Adrenal gland (tissue), 12 donors: Measurements from ENCODE around the gene PIK3C2B. TPM values are rescaled to one million over a fixed set of nuclear protein-coding genes. Genes with fewer than 3 reads are reported as not detected.

Source experiments
- DNase-seq, 7 donors: peaks; one replicate each; pipeline ENCODE4 v3.0.0-alpha.2; 2019 to 2020
- H3K27ac ChIP-seq, 5 donors: fragments of 200-600 bp; sonication (generic) in 4 of 5; 1 replicate in 3 of 5; 2 replicates in 2 of 5; pipeline versions ENCODE4 v1.5.1 to v1.8.0; 2016 to 2020; ENCODE audit warnings: mild to moderate bottlenecking in 1 of 5
- H3K27me3 ChIP-seq: fragments of 200-600 bp; 2 replicates; pipeline ENCODE4 v1.8.0; 2021
- H3K36me3 ChIP-seq, 2 donors: fragments of 200-600 bp; replicated peaks in 1 of 2; 1 replicate in 1 of 2; 2 replicates in 1 of 2; pipeline versions ENCODE4 v1.5.1 to v1.8.0; 2018 to 2022
- H3K4me1 ChIP-seq, 2 donors: fragments of 200-600 bp; replicated peaks in 1 of 2; 1 replicate in 1 of 2; 2 replicates in 1 of 2; pipeline versions ENCODE4 v1.5.1 to v1.8.0; 2018 to 2021
- H3K4me3 ChIP-seq, 4 donors: fragments of 200-600 bp; sonication (generic) in 3 of 4; one replicate each; pipeline ENCODE4 v1.5.1; 2016 to 2018
- H3K9me3 ChIP-seq, 3 donors: fragments of 200-600 bp; sonication (generic) in 1 of 3; replicated peaks in 1 of 3; 1 replicate in 2 of 3; 2 replicates in 1 of 3; pipeline versions ENCODE4 v1.5.1 to v1.8.0; 2016 to 2021
- CTCF ChIP-seq, 6 experiments: fragments of 450-650 bp in 4 of 6; fragments of 200-600 bp in 2 of 6; sonication (generic) in 1 of 6; IDR thresholded peaks; 1 replicate in 5 of 6; 2 replicates in 1 of 6; pipeline versions ENCODE4 v1.5.1 to v1.8.0; 2016 to 2021; ENCODE audit warnings: antibody characterized with exemption in 6 of 6, mild to moderate bottlenecking in 2 of 6, moderate library complexity in 1 of 6
- POLR2A ChIP-seq, 2 donors: fragments of 450-650 bp; IDR thresholded peaks; one replicate each; pipeline ENCODE4 v1.6.1; 2017; ENCODE audit warnings: antibody characterized with exemption in 2 of 2, mild to moderate bottlenecking in 2 of 2, moderate library complexity in 1 of 2
- WGBS, 4 donors: extraction: QIAGEN DNeasy Blood & Tissue Kit in 2 of 4; methylation state at CpG; one replicate each; pipeline versions ENCODE4 v1.1.5 to v1.1.7; 2013 to 2017; 5-methylcytosine and 5-hydroxymethylcytosine counted together
- intact Hi-C, 2 donors: fragments of 100-400 bp; cut with DNase I; formaldehyde crosslinking; loops; one replicate each; pipeline versions ENCODE4 v1.14.1 to v1.15.0; 2022 to 2023
- polyA plus RNA-seq, 3 donors: library from polyadenylated mRNA; stranded (reverse); fragments of 200-250 nt in 2 of 3; fragments of 350-450 nt in 1 of 3; fragmentation: Illumina TruSeq in 1 of 3; extraction: RNeasy Lipid Tissue Mini Kit (QIAGEN cat#74804) in 1 of 3; gene quantifications; one replicate each; pipeline ENCODE4 v1.2.3, GENCODE V29; 2013 to 2014
- total RNA-seq, 9 donors: library from RNA; depleted of rRNA in 4 of 9; stranded (reverse); fragments of >200 nt in 4 of 9; fragments of 120-200 nt in 1 of 9; fragmentation: NEBNext Ultra II Directional in 1 of 9; extraction: Animal tissue kit (Norgen Biotek cat#: 25700) in 1 of 9; gene quantifications; one replicate each; pipeline versions ENCODE4 v1.1.0 to v1.2.4, GENCODE V29; 2013 to 2023
- donor health status: healthy with polysubstance abuse.
- donor health status: Bipolar disorder and iron deficiency.
- donor health status: DM: yes; HTN: yes; CAD: no.
- donor health status: DM: no; HTN: no; CAD: no.
- donor health status: DM: no; HTN: no; CAD: no.
- donor health status: DM: yes; HTN: yes; CAD: no.

Gene PIK3C2B
- total and polyA plus RNA-seq, 12 donors: 2.3 to 22.9 (median 15.0) TPM

- DNase-seq: no peak
- H3K27ac ChIP-seq: peak overlapping the region in 1 of 5 donors; percentile 10
- no peaks in the 10 kb centered on the region for H3K36me3 ChIP-seq
- H3K4me3 ChIP-seq: no peak overlapping the region
- no peaks in the 10 kb centered on the region for H3K9me3 ChIP-seq
- intact Hi-C loops: no loop called here
- no peaks in the 10 kb centered on the region for H3K27me3 ChIP-seq
- 71 to 80% (median 76%) methylated on average over 5 to 7 of the region's 7 CpGs for WGBS, 4 donors
- TF ChIP-seq POLR2A (IDR thresholded peaks at IDR 0.05) (no peak), CTCF (IDR thresholded peaks at IDR 0.05) (no peak)
- H3K4me1 ChIP-seq: peaks cover 4 to 14% of the 10 kb centered on the region in 2 donors
Measured at GRCh38 chr1:204483791-204484190, 10.8 kb downstream of the PIK3C2B start.

GRCh38 chr1:204480515-204480914, 14.1 kb downstream of the PIK3C2B start:
- no peaks in the 10 kb centered on the region for H3K27me3 ChIP-seq
- H3K9me3 ChIP-seq: no peaks in the 10 kb centered on the region
- H3K4me3 ChIP-seq: no peak overlapping the region
- H3K4me1 ChIP-seq: peaks cover 14 to 37% of the 10 kb centered on the region in 2 donors
- intact Hi-C loops: no loop called here
- TF ChIP-seq CTCF (IDR thresholded peaks at IDR 0.05) (no peak), POLR2A (IDR thresholded peaks at IDR 0.05) (no peak)
- no peak for DNase-seq
- H3K27ac ChIP-seq: peak overlapping the region in 1 of 5 donors; percentile 49
- H3K36me3 ChIP-seq: no peaks in the 10 kb centered on the region
- WGBS, 4 donors: 62 to 92% (median 83%) methylated on average over 6 to 8 of the region's 8 CpGs

GRCh38 chr1:204479387-204480136, 15.0 kb downstream of the PIK3C2B start:
- no peak overlapping the region for H3K27ac ChIP-seq

GRCh38 chr1:204478921-204479320, 15.7 kb downstream of the PIK3C2B start:
- intact Hi-C loops: no loop called here
- H3K27me3 ChIP-seq: no peaks in the 10 kb centered on the region
- no peak overlapping the region for H3K4me3 ChIP-seq
- no peak for TF ChIP-seq POLR2A (IDR thresholded peaks at IDR 0.05)
- no peak for TF ChIP-seq CTCF (IDR thresholded peaks at IDR 0.05)
- WGBS, 4 donors: 64 to 82% (median 74%) methylated on average over 1 to 2 of the region's 2 CpGs
- no peak for DNase-seq
- peaks cover 14 to 38% of the 10 kb centered on the region in 2 donors for H3K4me1 ChIP-seq
- H3K27ac ChIP-seq: no peak overlapping the region
- no peaks in the 10 kb centered on the region for H3K36me3 ChIP-seq
- H3K9me3 ChIP-seq: no peaks in the 10 kb centered on the region

More at GRCh38 chr1:204479387-204480136, 15.0 kb downstream of the PIK3C2B start:
- WGBS, 4 donors: 84 to 86% (median 85%) methylated on average over 9 to 13 of the region's 13 CpGs
- H3K36me3 ChIP-seq: no peaks in the 10 kb centered on the region
- H3K27me3 ChIP-seq: no peaks in the 10 kb centered on the region
- H3K9me3 ChIP-seq: no peaks in the 10 kb centered on the region
- peaks cover 14 to 37% of the 10 kb centered on the region in 2 donors for H3K4me1 ChIP-seq
- no peak for DNase-seq
- H3K4me3 ChIP-seq: no peak overlapping the region
- intact Hi-C loops: no loop called here
- TF ChIP-seq CTCF (IDR thresholded peaks at IDR 0.05) (no peak), POLR2A (IDR thresholded peaks at IDR 0.05) (no peak)
